OCI-M1 (cell line): ENCODE data around the gene RRBP1.
"Not testable (repeated sequence)": the region's sequence is repeated elsewhere in the genome, so short reads cannot be mapped to it uniquely, and the experiment has no call there.

Experiments used
- DNase-seq: peaks from one replicate; lab custom pipeline; 2025; lab: John Stamatoyannopoulos, UW

Gene RRBP1

GRCh38 chr20:17663486-17663885 lies 18.6 kb downstream of the RRBP1 start:
- DNase-seq, result no peak

- DNase-seq, result no peak
Measured at GRCh38 chr20:17663040-17663399, 19.0 kb downstream of the RRBP1 start.

- no peak for DNase-seq
Measured at GRCh38 chr20:17662333-17663039, 19.6 kb downstream of the RRBP1 start.

- no peak for DNase-seq
Measured at GRCh38 chr20:17661121-17661744, 20.8 kb downstream of the RRBP1 start.

- DNase-seq, result no peak
Measured at GRCh38 chr20:17660667-17661066, 21.4 kb downstream of the RRBP1 start.

GRCh38 chr20:17659801-17660200 lies 22.2 kb downstream of the RRBP1 start:
- no peak for DNase-seq

GRCh38 chr20:17659344-17659743 lies 22.7 kb downstream of the RRBP1 start:
- DNase-seq, result not testable (repeated sequence)

GRCh38 chr20:17658648-17658993 lies 23.4 kb downstream of the RRBP1 start:
- DNase-seq, result no peak

GRCh38 chr20:17657898-17658647 lies 24.0 kb downstream of the RRBP1 start:
- no peak for DNase-seq

- no peak for DNase-seq
Measured at GRCh38 chr20:17657079-17657825, 24.8 kb downstream of the RRBP1 start.

GRCh38 chr20:17655865-17656479 lies 26.1 kb downstream of the RRBP1 start:
- DNase-seq, result no peak

- no peak for DNase-seq
Measured at GRCh38 chr20:17655286-17655651, 26.8 kb downstream of the RRBP1 start.

GRCh38 chr20:17654649-17655285 lies 27.3 kb downstream of the RRBP1 start:
- DNase-seq, result peak; percentile 23

GRCh38 chr20:17653835-17654648 lies 28.0 kb downstream of the RRBP1 start:
- no peak for DNase-seq

GRCh38 chr20:17652411-17652810 lies 29.6 kb downstream of the RRBP1 start:
- DNase-seq, result no peak

- no peak for DNase-seq
Measured at GRCh38 chr20:17651760-17652388, 30.2 kb downstream of the RRBP1 start.

- no peak for DNase-seq
Measured at GRCh38 chr20:17651129-17651759, 30.8 kb downstream of the RRBP1 start.

GRCh38 chr20:17650301-17651128 lies 31.5 kb downstream of the RRBP1 start:
- no peak for DNase-seq
